Measurements from ENCODE around the gene ELOA.

- TF ChIP-seq, protein P1, sequence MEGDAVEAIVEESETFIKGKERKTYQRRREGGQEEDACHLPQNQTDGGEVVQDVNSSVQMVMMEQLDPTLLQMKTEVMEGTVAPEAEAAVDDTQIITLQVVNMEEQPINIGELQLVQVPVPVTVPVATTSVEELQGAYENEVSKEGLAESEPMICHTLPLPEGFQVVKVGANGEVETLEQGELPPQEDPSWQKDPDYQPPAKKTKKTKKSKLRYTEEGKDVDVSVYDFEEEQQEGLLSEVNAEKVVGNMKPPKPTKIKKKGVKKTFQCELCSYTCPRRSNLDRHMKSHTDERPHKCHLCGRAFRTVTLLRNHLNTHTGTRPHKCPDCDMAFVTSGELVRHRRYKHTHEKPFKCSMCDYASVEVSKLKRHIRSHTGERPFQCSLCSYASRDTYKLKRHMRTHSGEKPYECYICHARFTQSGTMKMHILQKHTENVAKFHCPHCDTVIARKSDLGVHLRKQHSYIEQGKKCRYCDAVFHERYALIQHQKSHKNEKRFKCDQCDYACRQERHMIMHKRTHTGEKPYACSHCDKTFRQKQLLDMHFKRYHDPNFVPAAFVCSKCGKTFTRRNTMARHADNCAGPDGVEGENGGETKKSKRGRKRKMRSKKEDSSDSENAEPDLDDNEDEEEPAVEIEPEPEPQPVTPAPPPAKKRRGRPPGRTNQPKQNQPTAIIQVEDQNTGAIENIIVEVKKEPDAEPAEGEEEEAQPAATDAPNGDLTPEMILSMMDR (conservative IDR thresholded peaks at IDR 0.05; ENCODE audit: low read depth, low read length) = no peak
- no peak for TF ChIP-seq EZH2 (IDR thresholded peaks at IDR 0.05; ENCODE audit: borderline replicate concordance, low read depth, low read length, poor library complexity, severe bottlenecking)
These were observed 49.9 kb downstream of the ELOA start for GRCh38 chr1:23793018-23793781.

Measured in A673 (cell line).